Stimulated activated CD8-positive, alpha-beta memory T cell treated with anti-CD3 and anti-CD28 coated beads, Interleukin-15, amount 100 ng/mL, for 24 hours (primary cell): ENCODE data around the gene GPR179.
"Not testable (repeated sequence)": the region's sequence is repeated elsewhere in the genome, so short reads cannot be mapped to it uniquely, and the experiment has no call there.

ENCODE experiments used
- DNase-seq: peaks from one replicate; pipeline ENCODE4 v3.0.0-alpha.2; 2020; ENCODE audit warnings: low read depth

Gene GPR179

DNA sequence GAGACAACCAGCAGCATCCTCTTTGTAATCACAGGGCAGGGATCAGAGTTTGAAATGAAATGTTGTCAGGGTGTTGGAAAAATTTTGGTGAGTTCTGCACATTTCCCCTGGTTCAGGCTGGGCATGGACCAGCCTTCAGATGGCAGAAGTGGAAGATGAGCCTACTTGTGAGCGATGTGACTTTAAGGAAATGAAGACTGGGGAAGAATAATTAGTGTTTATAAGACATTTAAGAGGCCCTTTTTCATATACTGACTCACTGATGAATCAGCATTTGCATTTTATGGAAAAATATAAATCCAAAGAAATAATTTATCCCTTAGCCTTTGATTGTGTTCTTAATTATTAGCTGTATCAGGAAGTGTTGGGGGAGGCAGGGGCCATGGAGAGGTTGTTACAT, 20.9 kb downstream of the GPR179 start:
- DNase-seq = no peak

DNA sequence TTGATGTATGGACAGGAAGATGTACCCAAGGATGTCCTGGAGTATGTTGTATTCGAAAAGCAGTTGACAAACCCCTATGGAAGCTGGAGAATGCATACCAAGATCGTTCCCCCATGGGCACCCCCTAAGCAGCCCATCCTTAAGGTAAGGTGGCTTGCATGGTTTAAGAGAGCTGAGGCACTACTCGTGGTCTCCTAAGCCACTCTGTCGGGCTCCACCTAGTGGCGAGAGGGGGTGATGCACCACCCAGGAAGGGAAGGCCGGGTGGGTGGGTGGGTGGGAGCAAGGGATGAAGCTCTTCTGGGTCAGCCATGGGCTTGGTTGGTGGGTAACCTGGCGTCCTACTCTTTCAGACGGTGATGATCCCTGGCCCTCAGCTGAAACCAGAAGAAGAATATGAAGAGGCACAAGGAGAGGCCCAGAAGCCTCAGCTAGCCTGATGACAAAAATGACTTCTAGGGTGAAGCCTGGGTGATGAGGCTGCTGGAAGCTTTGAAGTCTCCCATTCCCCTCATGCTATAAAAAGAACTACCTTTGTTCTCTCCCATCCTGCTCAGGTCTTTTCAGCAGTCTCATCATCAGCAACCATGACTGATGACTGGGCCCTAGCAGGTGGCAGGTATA, 21.5 kb downstream of the GPR179 start:
- peak; percentile 54 for DNase-seq

DNA sequence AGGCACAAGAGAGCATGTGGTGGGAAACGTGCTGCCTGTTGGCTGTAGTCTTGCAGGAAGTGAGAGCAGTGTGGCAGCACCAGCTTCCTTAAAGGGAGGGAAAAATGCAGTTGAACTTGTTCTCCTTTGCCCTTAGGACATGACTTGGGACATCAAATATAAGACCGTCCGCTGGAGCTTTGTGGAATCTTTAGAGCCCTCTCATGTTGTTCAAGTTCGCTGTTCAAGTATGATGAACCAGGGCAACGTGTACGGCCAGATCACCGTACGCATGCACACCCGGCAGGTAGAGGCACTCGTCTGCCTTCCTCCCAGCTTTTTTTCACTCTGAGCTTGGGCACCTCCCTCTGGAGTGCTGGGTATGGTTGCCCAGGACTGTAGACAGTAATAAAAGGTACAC, 23.3 kb downstream of the GPR179 start:
- DNase-seq = no peak

DNA sequence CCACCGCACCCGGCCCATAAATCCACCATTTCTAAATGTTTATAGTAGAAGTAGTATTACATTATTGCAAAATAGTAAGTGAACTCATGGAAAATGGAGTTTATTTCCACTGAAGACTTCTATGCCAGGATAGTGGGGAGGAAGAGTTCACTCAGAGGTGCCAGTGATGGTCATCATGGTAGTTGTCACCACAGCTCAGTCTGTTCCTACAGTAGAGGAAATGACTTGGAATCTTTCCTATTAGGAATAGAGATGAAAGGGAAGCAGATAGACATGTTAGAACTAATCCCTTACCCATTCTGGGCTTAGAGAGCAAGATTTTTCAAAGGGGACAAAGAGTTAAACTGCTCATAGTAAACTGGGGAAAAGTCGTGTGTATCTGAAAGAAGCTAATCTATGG, 26.7 kb downstream of the GPR179 start:
- DNase-seq = no peak

DNA sequence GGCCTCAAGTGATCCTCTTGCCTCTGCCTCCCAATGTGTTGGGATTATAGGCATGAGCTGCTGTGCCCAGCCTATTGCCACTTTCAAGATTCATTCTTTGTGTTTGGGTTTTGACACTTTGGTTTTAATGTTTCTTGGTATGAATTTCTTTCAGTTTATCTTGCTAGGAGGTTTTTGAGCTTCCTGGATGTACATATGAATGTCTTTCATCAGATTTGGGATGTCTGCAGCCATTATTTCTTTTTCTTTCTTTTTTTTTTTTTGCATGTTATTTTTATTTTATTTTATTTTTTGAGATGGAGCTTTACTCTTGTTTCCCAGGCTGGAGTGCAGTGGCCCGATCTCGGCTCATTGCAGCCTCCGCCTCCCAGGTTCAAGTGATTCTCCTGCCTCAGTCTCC, 28.3 kb downstream of the GPR179 start:
- no peak for DNase-seq

DNA sequence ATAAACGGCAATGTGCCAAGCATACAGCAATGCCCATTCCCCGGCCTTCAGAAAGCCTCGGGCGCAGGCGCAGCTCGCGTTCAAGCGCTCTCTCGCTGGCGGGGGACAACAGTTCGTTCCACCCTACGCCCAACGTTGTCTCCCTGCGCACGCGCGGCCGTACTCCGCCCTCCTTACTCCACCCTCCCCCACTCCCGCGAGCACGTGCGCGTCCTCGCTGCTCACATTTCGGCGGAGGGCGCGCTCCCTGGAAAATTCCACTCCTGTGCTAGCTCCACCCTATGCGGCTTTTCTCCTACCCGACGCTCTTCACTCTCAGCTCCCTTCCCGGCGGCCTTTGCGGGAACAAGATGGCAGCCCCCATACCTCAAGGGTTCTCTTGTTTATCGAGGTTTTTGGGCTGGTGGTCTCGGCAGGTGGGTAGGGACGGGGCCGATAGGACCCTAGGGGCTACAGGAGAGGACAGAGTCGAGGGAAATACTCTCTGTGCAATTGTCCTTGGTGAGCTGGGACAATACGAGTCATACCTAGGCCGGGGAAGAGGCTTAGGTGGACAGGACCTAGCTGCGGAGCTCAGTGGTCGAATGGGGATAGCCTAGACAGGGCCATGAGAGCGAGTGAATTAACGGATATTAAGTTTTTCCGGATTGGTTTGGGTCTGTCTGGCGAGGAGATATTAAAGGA, 46.8 kb downstream of the GPR179 start, which contains the start of gene MRPL45:
TSS of gene MRPL45 (plus strand) at position 335 of the 684 bp plus-strand sequence. CDS start at position 351, 16 bp downstream.
- peak; percentile 89 for DNase-seq

DNA sequence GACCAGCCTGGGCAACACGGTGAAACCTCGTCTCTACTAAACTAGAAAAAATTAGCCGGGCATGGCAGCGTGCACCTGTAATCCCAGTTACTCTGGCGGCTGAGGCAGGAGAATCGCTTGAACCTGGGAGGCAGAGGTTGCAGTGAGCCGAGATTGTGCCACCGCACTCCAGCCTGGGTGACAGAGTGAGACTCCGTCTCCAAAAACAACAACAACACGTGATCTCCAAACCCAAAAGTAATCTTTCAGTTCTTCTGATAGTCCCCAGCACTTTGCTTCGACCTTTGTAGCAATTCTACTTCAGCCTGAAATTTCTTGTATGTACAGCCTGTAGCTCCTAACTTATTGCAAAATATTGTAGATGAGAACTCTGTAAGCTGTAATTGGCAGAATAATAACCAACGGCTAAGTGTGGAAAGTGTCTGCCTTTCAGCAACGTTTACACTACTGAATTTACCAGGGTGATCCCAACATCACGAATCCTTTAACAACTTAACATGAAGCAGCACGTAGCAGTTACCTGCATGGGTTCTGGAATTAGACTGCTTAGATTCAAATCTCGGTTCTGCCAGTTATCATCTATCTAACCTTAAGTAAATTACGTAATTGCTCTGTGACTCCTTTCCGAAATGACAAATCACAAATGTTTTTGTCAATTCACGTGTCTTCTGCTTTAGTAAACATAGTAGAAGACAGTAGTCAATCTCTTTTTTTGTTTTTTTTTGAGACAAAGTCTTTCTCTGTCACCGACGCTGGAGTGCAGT, 48.0 kb downstream of the GPR179 start:
- DNase-seq = not testable (repeated sequence)

DNA sequence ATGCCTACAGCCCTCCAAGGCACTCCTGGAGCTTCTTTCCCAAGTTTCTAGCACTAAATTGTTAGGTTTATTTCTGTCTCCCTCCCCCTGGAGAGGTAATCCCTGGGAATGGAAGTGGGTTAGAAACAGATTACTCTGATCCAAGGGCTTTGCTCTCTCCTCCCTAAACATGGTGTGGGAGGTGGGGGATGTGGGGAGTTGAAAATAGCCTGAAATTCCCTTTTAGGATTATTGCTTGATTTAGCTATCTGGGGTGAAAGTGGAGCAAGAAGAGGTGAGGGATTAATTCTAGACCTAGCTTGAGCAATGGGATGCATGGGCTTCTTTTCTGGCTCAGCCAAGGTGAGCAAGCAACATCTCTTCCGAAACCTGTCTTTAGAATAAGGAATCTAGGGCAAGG, 54.0 kb downstream of the GPR179 start:
- not testable (repeated sequence) for DNase-seq

DNA sequence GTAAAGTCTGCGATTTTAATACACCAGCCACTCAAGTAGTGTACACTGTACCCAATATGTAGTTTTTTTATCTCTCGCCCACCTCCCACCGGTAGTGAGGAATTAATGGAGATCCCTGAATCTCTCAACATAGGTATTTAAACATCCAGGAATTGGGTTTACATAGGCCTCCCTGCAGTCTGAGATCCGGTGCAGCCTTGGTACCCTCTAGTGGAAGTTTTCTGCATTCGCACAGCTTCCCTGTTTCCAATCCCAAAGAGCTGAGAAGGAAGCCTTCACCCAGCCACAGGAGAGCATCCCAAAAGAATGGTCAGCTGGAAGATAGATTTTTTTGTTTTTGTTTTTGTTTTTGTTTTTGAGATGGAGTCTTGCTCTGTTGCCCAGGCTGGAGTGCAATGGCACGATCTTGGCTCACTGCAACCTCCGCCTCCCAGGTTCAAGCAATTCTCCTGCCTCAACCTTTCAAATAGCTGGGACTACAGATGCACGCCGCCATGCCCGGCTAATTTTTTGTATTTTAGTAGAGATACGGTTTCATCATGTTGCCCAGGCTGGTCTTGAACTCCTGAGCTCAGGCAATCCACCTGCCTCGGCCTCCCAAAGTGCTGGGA, 55.4 kb downstream of the GPR179 start:
- not testable (repeated sequence) for DNase-seq

DNA sequence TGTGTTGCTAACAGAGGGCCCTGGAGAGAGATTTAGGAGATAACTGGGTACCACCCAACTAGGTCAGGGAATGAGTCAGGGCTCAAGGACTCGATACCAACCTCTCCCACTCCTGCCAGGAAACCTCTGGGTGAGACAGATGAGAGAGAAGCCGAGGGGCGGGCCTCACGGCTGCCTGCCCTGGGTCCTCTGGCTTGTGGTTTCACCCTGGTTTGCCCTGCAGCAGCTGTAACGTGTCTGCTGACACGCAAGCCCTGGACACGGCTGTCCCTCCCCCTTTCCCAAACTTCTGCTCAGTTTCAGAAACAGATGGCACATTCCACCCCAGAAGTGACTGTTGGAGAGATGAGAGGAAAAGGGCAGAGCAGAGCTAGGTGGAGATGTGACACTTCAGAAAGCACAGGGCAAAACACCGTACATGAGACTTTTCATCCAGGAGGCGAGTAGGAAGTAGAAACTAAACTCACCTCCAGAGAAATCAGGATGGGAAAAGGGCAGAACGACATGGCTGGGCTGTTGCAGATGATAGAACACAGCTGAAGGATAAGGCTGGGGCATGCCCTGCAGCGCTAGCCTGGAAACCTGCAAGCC, 57.2 kb downstream of the GPR179 start:
- not testable (repeated sequence) for DNase-seq

DNA sequence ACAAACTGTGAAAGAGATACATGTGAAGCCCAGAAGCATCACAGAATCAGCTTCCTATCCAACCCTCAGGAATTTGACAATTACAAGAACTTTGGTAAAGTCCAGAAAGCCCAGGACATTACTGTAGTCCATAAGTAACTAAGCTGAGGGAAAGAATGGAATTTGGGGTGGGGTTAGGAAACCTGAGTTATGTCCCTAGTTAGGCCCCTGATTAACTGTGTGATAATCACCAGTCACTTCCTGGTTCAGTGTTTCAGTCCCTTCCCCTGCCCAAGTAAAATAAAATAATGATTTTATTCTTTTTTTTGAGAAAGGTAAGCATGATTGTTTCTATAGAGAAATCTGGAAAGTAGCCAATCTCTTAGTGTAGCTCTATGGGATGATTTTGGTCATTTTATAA, 57.8 kb downstream of the GPR179 start:
- not testable (repeated sequence) for DNase-seq
